NB4 (cell line): ENCODE measurements around the gene AMIGO3.

ENCODE experiments used
- CTCF ChIP-seq: IDR thresholded peaks from one replicate; pipeline ENCODE4 v1.5.1; 2012; ENCODE audit warnings: low read depth, low read length
- POLR2A ChIP-seq: IDR thresholded peaks from 2 replicates; pipeline ENCODE4 v1.6.1; 2011; ENCODE audit warnings: mild to moderate bottlenecking; ENCODE audit not compliant: insufficient read length; ENCODE audit errors: extremely low read depth
- TF ChIP-seq, protein P1 (sequence below): IDR thresholded peaks from 2 replicates; pipeline ENCODE4 v1.6.1; 2011; ENCODE audit warnings: low read depth, low read length

DNA sequence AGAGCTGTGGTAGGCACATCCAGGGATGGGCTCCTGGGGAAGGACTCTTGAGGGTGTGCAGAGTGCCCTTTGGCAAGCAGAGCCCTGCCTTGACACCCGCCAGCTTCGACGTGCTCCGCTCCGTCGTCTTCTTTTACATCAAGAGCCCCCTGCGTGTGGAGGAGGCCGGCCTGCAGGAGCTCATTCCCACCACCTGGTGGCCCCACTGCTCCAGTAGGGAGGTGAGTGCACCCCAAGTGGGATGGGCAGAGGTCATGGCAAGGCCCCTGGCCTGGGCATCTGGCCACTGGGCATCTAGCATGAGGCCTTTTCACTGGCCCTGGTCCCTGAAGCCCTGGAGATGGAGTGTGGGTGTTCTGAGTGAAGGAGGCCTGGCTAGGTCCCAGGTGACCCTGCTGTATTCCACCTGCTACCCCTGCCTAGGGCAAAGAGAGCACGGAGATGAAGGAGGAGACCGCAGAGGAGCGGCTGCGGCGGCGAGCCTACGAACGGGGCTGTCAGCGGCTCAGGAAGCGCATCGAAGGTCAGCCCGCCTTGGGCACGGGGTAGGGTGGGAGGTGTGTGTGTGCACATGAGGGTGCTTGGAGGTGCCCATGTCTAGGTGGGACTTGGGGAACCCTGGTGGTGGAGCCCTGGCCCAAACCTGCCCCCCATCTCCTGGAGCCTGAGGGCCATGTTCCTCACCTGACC is 18.0 kb downstream of the AMIGO3 start:
- TF ChIP-seq, protein P1, sequence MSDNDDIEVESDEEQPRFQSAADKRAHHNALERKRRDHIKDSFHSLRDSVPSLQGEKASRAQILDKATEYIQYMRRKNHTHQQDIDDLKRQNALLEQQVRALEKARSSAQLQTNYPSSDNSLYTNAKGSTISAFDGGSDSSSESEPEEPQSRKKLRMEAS = no peak
- TF ChIP-seq CTCF (peak; percentile 38), POLR2A (no peak)
